MM.1S (cell line): ENCODE data around the gene MYLK4.

Experiments
- DNase-seq: peaks from one replicate; pipeline ENCODE4 v3.0.0-alpha.2; 2015
- H2AFZ ChIP-seq: fragments of 300-600 bp; sonication (generic); 2 replicates; pipeline ENCODE4 v1.6.0; 2016; ENCODE audit warnings: antibody characterized with exemption, low read length
- H3F3A ChIP-seq: fragments of 300-600 bp; sonication (generic); 2 replicates; pipeline ENCODE4 v1.6.1; 2016; ENCODE audit warnings: mild to moderate bottlenecking, antibody characterized with exemption, low read length, moderate library complexity, mixed read lengths; ENCODE audit not compliant: insufficient read depth
- H3K27ac ChIP-seq: fragments of 300-600 bp; sonication (generic); 2 replicates; pipeline ENCODE4 v1.5.1; 2016; ENCODE audit warnings: mild to moderate bottlenecking, low read length
- H3K27me3 ChIP-seq: fragments of 300-600 bp; sonication (generic); replicated peaks from 2 replicates; pipeline ENCODE4 v1.6.0; 2016; ENCODE audit warnings: low read length; ENCODE audit not compliant: insufficient read depth
- H3K36me3 ChIP-seq: fragments of 300-600 bp; sonication (generic); replicated peaks from 2 replicates; pipeline ENCODE4 v1.6.1; 2016; ENCODE audit warnings: mild to moderate bottlenecking, low read length, mixed read lengths; ENCODE audit not compliant: insufficient read depth
- H3K4me1 ChIP-seq: fragments of 300-600 bp; sonication (generic); 2 replicates; pipeline ENCODE4 v1.6.1; 2016; ENCODE audit warnings: low read length, mixed read lengths
- H3K4me2 ChIP-seq: fragments of 300-600 bp; sonication (generic); 2 replicates; pipeline ENCODE4 v1.6.0; 2016; ENCODE audit warnings: low read depth, low read length
- H3K4me3 ChIP-seq: fragments of 300-600 bp; sonication (generic); 2 replicates; pipeline ENCODE4 v1.5.1; 2016; ENCODE audit warnings: low read length, mixed read lengths
- H3K79me2 ChIP-seq: fragments of 300-600 bp; sonication (generic); 2 replicates; pipeline ENCODE4 v1.6.1; 2016; ENCODE audit warnings: mixed run types, low read length, mixed read lengths
- H3K9ac ChIP-seq: fragments of 300-600 bp; sonication (generic); 2 replicates; pipeline ENCODE4 v1.6.1; 2016; ENCODE audit warnings: low read length, mixed read lengths
- H3K9me2 ChIP-seq: fragments of 300-600 bp; sonication (generic); replicated peaks from 2 replicates; pipeline ENCODE4 v1.6.1; 2016; ENCODE audit warnings: mild to moderate bottlenecking, low read length, mixed read lengths; ENCODE audit not compliant: insufficient read depth
- H3K9me3 ChIP-seq: fragments of 300-600 bp; sonication (generic); replicated peaks from 2 replicates; pipeline ENCODE4 v1.6.1; 2016; ENCODE audit warnings: mild to moderate bottlenecking, low read length, mixed read lengths; ENCODE audit not compliant: insufficient read depth
- H4K20me1 ChIP-seq: fragments of 300-600 bp; sonication (generic); 2 replicates; pipeline ENCODE4 v1.6.1; 2016; ENCODE audit warnings: mild to moderate bottlenecking, low read length, moderate library complexity, mixed read lengths; ENCODE audit not compliant: insufficient read depth
- EZH2 ChIP-seq: fragments of 300-600 bp; sonication (generic); optimal IDR thresholded peaks from 2 replicates; pipeline ENCODE3; 2017; ENCODE audit warnings: low read depth, mild to moderate bottlenecking, antibody characterized with exemption, low read length, mixed read lengths
- EZH2phosphoT487 ChIP-seq: fragments of 300-600 bp; sonication (generic); IDR thresholded peaks from 2 replicates; pipeline ENCODE4 v1.6.1; 2018; ENCODE audit warnings: antibody characterized with exemption, low read length
- TF ChIP-seq, protein P1 (sequence below): fragments of 300-600 bp; sonication (generic); IDR thresholded peaks from 2 replicates; pipeline ENCODE4 v1.5.1; 2016; ENCODE audit warnings: antibody characterized with exemption, low read length, mixed read lengths

MYLK4 gene

DNA sequence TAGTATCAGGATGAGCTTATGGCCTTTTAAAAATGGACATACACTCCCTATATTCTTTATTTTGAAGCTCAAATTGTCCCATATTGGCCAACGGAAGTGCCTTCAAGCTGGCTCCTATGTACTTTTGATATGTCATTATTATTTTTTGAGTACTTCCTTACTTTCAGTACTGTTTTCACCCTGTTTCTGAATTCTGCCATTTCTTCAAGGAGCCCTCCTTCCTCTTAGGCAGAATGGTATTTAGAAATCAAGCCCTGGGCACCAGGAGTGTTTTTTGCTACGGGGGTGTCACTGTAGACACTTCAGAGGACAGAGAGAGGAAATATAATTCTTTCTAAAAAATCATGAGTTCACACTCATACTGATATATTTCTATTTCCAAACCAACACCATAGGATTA, 5.5 kb upstream of the MYLK4 start:
- Histone ChIP-seq H3K4me2 (no peak overlapping the region), H3K9ac (no peak overlapping the region), H3K9me3 (no peaks in the 10 kb centered on the region), H3K4me1 (no peaks in the 10 kb centered on the region), H3K27me3 (no peaks in the 10 kb centered on the region), H2AFZ (no peak overlapping the region), H3K79me2 (no peaks in the 10 kb centered on the region), H3K4me3 (no peak overlapping the region), H3K36me3 (no peaks in the 10 kb centered on the region), H3K27ac (no peak overlapping the region), H3K9me2 (no peaks in the 10 kb centered on the region), H4K20me1 (no peaks in the 10 kb centered on the region), H3F3A (no peaks in the 10 kb centered on the region)
- DNase-seq = no peak
- no peak for TF ChIP-seq EZH2phosphoT487
- no peak for TF ChIP-seq EZH2
- TF ChIP-seq, protein P1, sequence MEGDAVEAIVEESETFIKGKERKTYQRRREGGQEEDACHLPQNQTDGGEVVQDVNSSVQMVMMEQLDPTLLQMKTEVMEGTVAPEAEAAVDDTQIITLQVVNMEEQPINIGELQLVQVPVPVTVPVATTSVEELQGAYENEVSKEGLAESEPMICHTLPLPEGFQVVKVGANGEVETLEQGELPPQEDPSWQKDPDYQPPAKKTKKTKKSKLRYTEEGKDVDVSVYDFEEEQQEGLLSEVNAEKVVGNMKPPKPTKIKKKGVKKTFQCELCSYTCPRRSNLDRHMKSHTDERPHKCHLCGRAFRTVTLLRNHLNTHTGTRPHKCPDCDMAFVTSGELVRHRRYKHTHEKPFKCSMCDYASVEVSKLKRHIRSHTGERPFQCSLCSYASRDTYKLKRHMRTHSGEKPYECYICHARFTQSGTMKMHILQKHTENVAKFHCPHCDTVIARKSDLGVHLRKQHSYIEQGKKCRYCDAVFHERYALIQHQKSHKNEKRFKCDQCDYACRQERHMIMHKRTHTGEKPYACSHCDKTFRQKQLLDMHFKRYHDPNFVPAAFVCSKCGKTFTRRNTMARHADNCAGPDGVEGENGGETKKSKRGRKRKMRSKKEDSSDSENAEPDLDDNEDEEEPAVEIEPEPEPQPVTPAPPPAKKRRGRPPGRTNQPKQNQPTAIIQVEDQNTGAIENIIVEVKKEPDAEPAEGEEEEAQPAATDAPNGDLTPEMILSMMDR = no peak

DNA sequence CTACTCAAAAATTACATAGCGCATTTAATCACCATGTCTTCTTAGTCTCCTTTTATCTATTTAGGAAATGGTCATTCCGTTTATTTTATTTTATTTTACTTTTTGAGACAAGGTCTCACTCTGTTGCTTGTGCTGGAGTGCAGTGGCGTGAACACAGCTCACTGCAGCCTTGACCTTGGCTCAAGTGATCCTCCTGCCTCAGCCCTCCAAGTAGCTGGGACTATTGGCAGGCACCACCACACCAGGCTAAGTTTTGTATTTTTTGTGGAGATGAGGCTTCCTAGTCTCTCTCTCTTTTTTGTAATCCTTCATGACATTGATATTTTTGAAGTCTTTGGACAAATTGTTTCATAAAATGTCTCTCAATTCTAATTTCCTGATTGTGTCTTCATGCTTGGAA, 4.7 kb upstream of the MYLK4 start:
- TF ChIP-seq EZH2 (no peak), EZH2phosphoT487 (no peak)
- TF ChIP-seq, protein P1 = no peak
- H3K9me3 ChIP-seq = no peaks in the 10 kb centered on the region

DNA sequence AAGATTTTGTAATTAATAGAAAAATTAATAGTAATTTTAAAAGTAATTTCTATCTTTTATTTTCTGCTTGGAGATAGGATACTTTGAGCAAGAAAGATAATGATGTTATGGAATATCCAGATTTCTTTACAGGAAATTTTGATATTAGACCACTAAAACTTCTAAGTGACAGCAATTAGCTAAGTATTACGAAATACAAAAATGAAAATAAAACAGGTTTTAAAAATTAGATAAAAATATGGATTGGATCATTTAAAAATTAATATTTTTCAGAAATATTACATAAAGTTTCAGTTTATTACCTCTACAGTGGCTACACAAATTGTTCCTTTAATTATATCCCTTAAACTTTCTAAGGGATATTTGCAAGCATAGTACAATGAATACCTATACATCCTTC, 4.2 kb upstream of the MYLK4 start:
- H3K36me3 ChIP-seq = no peaks in the 10 kb centered on the region
- TF ChIP-seq EZH2 (no peak), EZH2phosphoT487 (no peak)
- TF ChIP-seq, protein P1 = no peak
- H3K79me2 ChIP-seq = no peaks in the 10 kb centered on the region
- H3K9ac ChIP-seq = no peak overlapping the region
- no peak overlapping the region for H2AFZ ChIP-seq
- H3F3A ChIP-seq = no peaks in the 10 kb centered on the region
- H3K27me3 ChIP-seq = no peaks in the 10 kb centered on the region
- H3K9me3 ChIP-seq = no peaks in the 10 kb centered on the region
- no peak overlapping the region for H3K27ac ChIP-seq
- no peaks in the 10 kb centered on the region for H3K9me2 ChIP-seq
- H3K4me2 ChIP-seq = no peak overlapping the region
- no peak for DNase-seq
- H3K4me1 ChIP-seq = no peaks in the 10 kb centered on the region
- no peaks in the 10 kb centered on the region for H4K20me1 ChIP-seq
- no peak overlapping the region for H3K4me3 ChIP-seq

More for the DNA sequence above, 4.7 kb upstream of the MYLK4 start:
- no peaks in the 10 kb centered on the region for H4K20me1 ChIP-seq
- H2AFZ ChIP-seq = no peak overlapping the region
- no peak overlapping the region for H3K27ac ChIP-seq
- no peaks in the 10 kb centered on the region for H3K36me3 ChIP-seq
- no peaks in the 10 kb centered on the region for H3K79me2 ChIP-seq
- H3K4me1 ChIP-seq = no peaks in the 10 kb centered on the region
- no peak overlapping the region for H3K4me2 ChIP-seq
- no peaks in the 10 kb centered on the region for H3K27me3 ChIP-seq
- H3F3A ChIP-seq = no peaks in the 10 kb centered on the region
- DNase-seq = no peak
- H3K9me2 ChIP-seq = no peaks in the 10 kb centered on the region
- no peak overlapping the region for H3K9ac ChIP-seq
- no peak overlapping the region for H3K4me3 ChIP-seq
